MCF 10A (cell line): ENCODE data around the gene ZNF81. TPM values are rescaled to one million over a fixed set of nuclear protein-coding genes. Genes with fewer than 3 reads are reported as not detected.

Experiments used
- BruUV-seq: library from RNA; stranded (reverse); fragments of 400-500 nt; replicated peaks from 2 replicates; lab custom pipeline; 2021; lab: Mats Ljungman, UMichigan
- CTCF ChIA-PET: fragments of 300-600 bp; sonication (Branson Sonifier 250); formaldehyde crosslinking; extraction: SDS; loops from one replicate; lab custom pipeline; 2021; ENCODE audit warnings: antibody characterized with exemption, inconsistent platforms; lab: Yijun Ruan, JAX
- POLR2A ChIA-PET: fragments of 300-600, 350-650 bp; sonication (Branson Sonifier 250); formaldehyde crosslinking; extraction: SDS; loops from one replicate; lab custom pipeline; 2020; ENCODE audit warnings: antibody characterized with exemption, inconsistent platforms; lab: Yijun Ruan, JAX
- DNase-seq: peaks from one replicate; pipeline ENCODE4 v3.0.0-alpha.2; 2018; ENCODE audit not compliant: unreplicated experiment
- H3K27ac Mint-ChIP-seq: one replicate; pipeline ENCODE4 v1.8.0; 2022; ENCODE audit warnings: mild to moderate bottlenecking, low read depth, mixed read lengths; ENCODE audit not compliant: unreplicated experiment
- H3K27me3 Mint-ChIP-seq: one replicate; pipeline ENCODE4 v1.8.0; 2022; ENCODE audit warnings: mixed read lengths; ENCODE audit not compliant: insufficient read depth, unreplicated experiment
- H3K36me3 Mint-ChIP-seq: one replicate; pipeline ENCODE4 v1.8.0; 2022; ENCODE audit warnings: mild to moderate bottlenecking, moderate library complexity, mixed read lengths; ENCODE audit not compliant: insufficient read depth, unreplicated experiment
- H3K4me1 Mint-ChIP-seq: one replicate; pipeline ENCODE4 v1.8.0; 2022; ENCODE audit warnings: mixed read lengths; ENCODE audit not compliant: insufficient read depth, unreplicated experiment
- H3K4me3 Mint-ChIP-seq: one replicate; pipeline ENCODE4 v1.8.0; 2022; ENCODE audit warnings: mild to moderate bottlenecking, moderate library complexity, mixed read lengths; ENCODE audit not compliant: unreplicated experiment
- H3K9me3 Mint-ChIP-seq: one replicate; pipeline ENCODE4 v1.8.0; 2022; ENCODE audit warnings: mixed read lengths; ENCODE audit not compliant: unreplicated experiment
- intact Hi-C: fragments of 100-400 bp; cut with micrococcal nuclease; formaldehyde crosslinking; loops from 2 replicates; pipeline ENCODE4 v1.14.1; 2022
- total RNA-seq: library from RNA; stranded (reverse); gene quantifications from 2 replicates; pipeline ENCODE4 v1.2.3, GENCODE V29; 2022
- TF ChIP-seq, protein P1 (sequence below): fragments of 200-600 bp; IDR thresholded peaks from one replicate; pipeline ENCODE4 v1.8.0; 2022; ENCODE audit warnings: antibody characterized with exemption, mild to moderate bottlenecking; ENCODE audit not compliant: unreplicated experiment

Gene ZNF81
- total RNA-seq, 1 experiment from 2014 or later: 7.5 TPM

DNA sequence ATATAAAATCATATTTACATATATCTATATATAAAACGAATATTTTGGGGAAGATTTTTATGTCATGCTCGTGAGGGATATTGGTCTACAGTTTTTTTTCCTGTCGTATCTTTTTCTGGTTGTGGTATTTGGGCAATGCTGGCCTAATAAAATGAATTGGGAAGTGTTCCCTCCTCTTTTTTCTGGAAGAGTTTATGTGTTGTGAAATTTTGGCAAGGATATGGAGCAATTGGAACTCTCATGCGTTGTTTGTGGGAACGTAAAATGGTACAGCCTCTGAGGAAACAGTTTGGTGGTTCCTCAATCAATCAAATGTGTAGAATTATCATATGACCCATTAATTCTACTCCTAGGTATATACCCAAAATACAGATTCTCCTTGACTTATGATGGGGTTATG lies 97.2 kb downstream of the ZNF81 start:
- TF ChIP-seq, protein P1, sequence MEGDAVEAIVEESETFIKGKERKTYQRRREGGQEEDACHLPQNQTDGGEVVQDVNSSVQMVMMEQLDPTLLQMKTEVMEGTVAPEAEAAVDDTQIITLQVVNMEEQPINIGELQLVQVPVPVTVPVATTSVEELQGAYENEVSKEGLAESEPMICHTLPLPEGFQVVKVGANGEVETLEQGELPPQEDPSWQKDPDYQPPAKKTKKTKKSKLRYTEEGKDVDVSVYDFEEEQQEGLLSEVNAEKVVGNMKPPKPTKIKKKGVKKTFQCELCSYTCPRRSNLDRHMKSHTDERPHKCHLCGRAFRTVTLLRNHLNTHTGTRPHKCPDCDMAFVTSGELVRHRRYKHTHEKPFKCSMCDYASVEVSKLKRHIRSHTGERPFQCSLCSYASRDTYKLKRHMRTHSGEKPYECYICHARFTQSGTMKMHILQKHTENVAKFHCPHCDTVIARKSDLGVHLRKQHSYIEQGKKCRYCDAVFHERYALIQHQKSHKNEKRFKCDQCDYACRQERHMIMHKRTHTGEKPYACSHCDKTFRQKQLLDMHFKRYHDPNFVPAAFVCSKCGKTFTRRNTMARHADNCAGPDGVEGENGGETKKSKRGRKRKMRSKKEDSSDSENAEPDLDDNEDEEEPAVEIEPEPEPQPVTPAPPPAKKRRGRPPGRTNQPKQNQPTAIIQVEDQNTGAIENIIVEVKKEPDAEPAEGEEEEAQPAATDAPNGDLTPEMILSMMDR: no peak
- DNase-seq: no peak
- intact Hi-C loops: no loop called here
- Mint-ChIP-seq H3K4me1 (no peaks in the 10 kb centered on the region), H3K36me3 (no peaks in the 10 kb centered on the region), H3K4me3 (no peak overlapping the region), H3K27ac (no peak overlapping the region), H3K9me3 (peaks cover 8% of the 10 kb centered on the region), H3K27me3 (no peaks in the 10 kb centered on the region)
- POLR2A ChIA-PET: no interaction called here
- CTCF ChIA-PET: no interaction called here
- no TSS peak for BruUV-seq

DNA sequence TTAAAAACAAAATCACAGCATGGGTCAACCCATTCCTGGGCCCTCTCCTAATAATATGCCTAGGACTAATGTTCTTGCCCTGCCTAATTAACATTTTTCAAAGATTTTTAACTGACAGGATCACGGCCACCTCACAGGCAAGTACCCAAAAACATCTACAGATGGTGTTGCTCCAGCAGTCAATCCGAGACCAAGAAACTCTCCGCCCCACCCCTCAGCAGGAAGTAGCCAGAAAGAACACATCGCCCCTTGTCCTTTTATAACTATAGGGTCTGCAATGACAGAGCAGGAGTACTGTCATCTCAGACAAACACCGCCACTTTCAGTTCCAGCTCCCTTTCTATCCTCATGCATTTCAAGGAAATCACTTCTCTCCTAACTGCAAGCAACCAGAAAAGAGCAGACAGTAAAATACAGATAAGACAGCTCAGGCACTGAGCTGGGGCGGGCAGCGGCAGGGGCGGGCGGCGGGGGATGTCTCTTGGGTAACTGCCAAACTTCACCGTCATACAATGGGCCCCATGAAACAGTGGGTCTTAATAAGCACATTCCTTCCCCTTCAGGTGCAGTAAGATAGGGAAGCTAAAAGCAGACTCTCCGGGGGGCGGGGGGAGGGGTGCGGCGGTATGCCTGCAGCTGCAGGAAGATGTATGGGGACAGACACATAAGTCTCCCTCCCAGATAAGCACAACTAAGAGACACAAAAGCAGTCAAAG lies 99.7 kb downstream of the ZNF81 start:
- H3K4me1 Mint-ChIP-seq: no peaks in the 10 kb centered on the region
- peaks cover 8% of the 10 kb centered on the region for H3K9me3 Mint-ChIP-seq
- H3K27me3 Mint-ChIP-seq: no peaks in the 10 kb centered on the region
- no peaks in the 10 kb centered on the region for H3K36me3 Mint-ChIP-seq
- ChIA-PET CTCF (no interaction called here), POLR2A (no interaction called here)
- intact Hi-C loops: no loop called here
- no peak overlapping the region for H3K27ac Mint-ChIP-seq
- no peak overlapping the region for H3K4me3 Mint-ChIP-seq
- TF ChIP-seq, protein P1: no peak
- DNase-seq: no peak
- no TSS peak for BruUV-seq

DNA sequence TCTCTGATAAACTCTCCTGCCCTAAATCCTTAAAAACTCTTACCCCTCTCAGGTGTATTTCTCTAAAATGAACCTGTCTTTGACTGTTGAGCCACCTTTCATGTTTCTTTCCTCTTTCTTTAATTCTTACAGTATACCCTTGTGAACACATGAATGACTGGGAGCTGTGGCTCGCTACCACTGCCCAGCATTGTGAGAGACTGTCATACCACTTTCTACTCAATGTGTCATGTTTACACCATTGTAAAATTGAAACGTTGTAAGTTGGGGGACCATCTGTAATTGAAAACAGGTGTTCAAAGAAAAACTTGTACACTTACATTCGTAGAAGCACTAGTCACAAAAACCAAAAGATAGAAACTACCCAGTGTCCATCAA lies 100.2 kb downstream of the ZNF81 start:
- DNase-seq: no peak
- POLR2A ChIA-PET: no interaction called here
- intact Hi-C loops: no loop called here
- H3K27me3 Mint-ChIP-seq: no peaks in the 10 kb centered on the region
- H3K27ac Mint-ChIP-seq: no peak overlapping the region
- CTCF ChIA-PET: no interaction called here
- TF ChIP-seq, protein P1: no peak
- H3K4me3 Mint-ChIP-seq: no peak overlapping the region
- H3K4me1 Mint-ChIP-seq: no peaks in the 10 kb centered on the region
- H3K9me3 Mint-ChIP-seq: peaks cover 8% of the 10 kb centered on the region
- no peaks in the 10 kb centered on the region for H3K36me3 Mint-ChIP-seq
- no TSS peak for BruUV-seq

DNA sequence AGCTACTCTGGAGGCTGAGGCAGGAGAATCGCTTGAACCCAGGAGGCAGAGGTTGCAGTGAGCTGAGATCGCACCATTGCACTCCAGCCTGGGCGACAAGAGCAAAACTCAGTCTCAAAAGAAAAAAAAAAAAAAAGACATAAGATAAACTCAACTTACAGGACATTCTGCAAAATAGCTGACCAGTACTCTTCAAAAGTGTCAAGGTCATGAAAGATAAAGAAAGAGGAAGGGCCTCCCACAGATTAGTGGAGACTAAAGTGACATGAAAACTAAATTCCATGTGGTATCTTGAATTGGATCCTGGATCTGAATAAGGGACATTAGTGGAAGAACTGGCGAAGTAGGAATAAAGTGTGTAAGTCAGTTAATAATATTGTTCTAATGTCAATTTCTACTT lies 103.7 kb downstream of the ZNF81 start:
- Mint-ChIP-seq H3K4me1 (no peaks in the 10 kb centered on the region), H3K27me3 (no peaks in the 10 kb centered on the region), H3K4me3 (no peak overlapping the region), H3K36me3 (no peaks in the 10 kb centered on the region), H3K9me3 (peaks cover 18% of the 10 kb centered on the region), H3K27ac (no peak overlapping the region)
- DNase-seq: no peak
- TF ChIP-seq, protein P1: no peak
- intact Hi-C loops: no loop called here
- BruUV-seq: no TSS peak
- POLR2A ChIA-PET: interaction anchor here (0.6 kb wide), 1 partner anchor 320 kb away, joined by 3 read pairs; no protein-coding TSS in a partner anchor
- CTCF ChIA-PET: no interaction called here
